OCI-LY7 (cell line): ENCODE results near the gene GPHN.

Experiments
- EZH2phosphoT487 ChIP-seq: fragments of 200-600 bp; sonication (generic); IDR thresholded peaks from 2 replicates; pipeline ENCODE4 v1.6.1; 2018; ENCODE audit warnings: low read depth, borderline replicate concordance, mild to moderate bottlenecking, mixed run types, antibody characterized with exemption, low read length, moderate library complexity, mixed read lengths
- TF ChIP-seq, protein P1 (sequence below): fragments of 200-600 bp; sonication (generic); conservative IDR thresholded peaks from 2 replicates; pipeline ENCODE4 v1.5.1; 2014; ENCODE audit warnings: mild to moderate bottlenecking, antibody characterized with exemption, low read length, moderate library complexity, mixed read lengths

DNA sequence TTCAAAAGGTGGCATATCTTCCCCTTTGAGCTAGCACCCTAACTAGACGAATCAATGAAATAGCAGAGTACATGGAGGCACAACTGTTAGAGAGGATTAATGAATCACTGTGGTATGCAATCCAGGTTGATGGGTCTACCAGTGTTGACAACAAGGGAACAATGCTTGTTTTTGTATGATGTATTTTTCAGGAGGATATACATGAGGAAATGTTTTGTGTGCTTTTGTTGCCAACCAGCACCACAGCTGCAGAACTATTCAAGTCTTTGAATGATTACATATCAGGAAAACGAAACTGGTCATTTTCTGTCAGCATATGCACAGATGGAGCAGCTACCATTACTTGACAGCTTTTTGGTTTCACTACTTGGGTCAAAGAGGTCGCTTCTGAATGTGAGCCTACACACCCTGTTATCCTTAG is 142.6 kb downstream of the GPHN start:
- TF ChIP-seq, protein P1, sequence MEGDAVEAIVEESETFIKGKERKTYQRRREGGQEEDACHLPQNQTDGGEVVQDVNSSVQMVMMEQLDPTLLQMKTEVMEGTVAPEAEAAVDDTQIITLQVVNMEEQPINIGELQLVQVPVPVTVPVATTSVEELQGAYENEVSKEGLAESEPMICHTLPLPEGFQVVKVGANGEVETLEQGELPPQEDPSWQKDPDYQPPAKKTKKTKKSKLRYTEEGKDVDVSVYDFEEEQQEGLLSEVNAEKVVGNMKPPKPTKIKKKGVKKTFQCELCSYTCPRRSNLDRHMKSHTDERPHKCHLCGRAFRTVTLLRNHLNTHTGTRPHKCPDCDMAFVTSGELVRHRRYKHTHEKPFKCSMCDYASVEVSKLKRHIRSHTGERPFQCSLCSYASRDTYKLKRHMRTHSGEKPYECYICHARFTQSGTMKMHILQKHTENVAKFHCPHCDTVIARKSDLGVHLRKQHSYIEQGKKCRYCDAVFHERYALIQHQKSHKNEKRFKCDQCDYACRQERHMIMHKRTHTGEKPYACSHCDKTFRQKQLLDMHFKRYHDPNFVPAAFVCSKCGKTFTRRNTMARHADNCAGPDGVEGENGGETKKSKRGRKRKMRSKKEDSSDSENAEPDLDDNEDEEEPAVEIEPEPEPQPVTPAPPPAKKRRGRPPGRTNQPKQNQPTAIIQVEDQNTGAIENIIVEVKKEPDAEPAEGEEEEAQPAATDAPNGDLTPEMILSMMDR: no peak
- no peak for TF ChIP-seq EZH2phosphoT487
